ENCODE measurements around the gene BRCA2. TPM values are rescaled to one million over a fixed set of nuclear protein-coding genes. Genes with fewer than 3 reads are reported as not detected.
A peak's percentile ranks its signal among the peaks of the same experiment; 100 is the strongest.

BRCA2 gene
- 14.9 TPM for polyA plus RNA-seq (2013, experiment 1 of 4)
- 14.4 TPM for polyA plus RNA-seq (2013, experiment 2 of 4)
- 8.9 TPM for polyA plus RNA-seq (2013, experiment 3 of 4)
- polyA plus RNA-seq (2013, experiment 4 of 4) = 10.1 TPM

DNA sequence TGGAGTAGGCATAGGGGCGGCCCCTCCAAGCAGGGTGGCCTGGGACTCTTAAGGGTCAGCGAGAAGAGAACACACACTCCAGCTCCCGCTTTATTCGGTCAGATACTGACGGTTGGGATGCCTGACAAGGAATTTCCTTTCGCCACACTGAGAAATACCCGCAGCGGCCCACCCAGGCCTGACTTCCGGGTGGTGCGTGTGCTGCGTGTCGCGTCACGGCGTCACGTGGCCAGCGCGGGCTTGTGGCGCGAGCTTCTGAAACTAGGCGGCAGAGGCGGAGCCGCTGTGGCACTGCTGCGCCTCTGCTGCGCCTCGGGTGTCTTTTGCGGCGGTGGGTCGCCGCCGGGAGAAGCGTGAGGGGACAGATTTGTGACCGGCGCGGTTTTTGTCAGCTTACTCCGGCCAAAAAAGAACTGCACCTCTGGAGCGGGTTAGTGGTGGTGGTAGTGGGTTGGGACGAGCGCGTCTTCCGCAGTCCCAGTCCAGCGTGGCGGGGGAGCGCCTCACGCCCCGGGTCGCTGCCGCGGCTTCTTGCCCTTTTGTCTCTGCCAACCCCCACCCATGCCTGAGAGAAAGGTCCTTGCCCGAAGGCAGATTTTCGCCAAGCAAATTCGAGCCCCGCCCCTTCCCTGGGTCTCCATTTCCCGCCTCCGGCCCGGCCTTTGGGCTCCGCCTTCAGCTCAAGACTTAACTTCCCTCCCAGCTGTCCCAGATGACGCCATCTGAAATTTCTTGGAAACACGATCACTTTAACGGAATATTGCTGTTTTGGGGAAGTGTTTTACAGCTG, at the start of gene BRCA2, which contains the start of gene ZAR1L:
Gene BRCA2 (plus strand): TSS at position 271 of the 790 bp plus-strand sequence. CDS start 953 bp downstream, outside the sequence.
Gene ZAR1L (minus strand): TSS at position 126 of the 790 bp plus-strand sequence. CDS start 3,438 bp downstream, outside the sequence.
- Histone ChIP-seq H3K4me3 (ENCODE audit: insufficient read depth, low read depth, low read length) (peak within 1 kb of the TSS; percentile 84), H3K36me3 (ENCODE audit: control insufficient read depth, insufficient read depth, low read length) (peaks cover 7% of the 10 kb centered on the region), H3K9me3 (ENCODE audit: control insufficient read depth, low read length) (no peaks in the 10 kb centered on the region), H3K4me1 (ENCODE audit: control insufficient read depth, insufficient read depth, low read length) (no peaks in the 10 kb centered on the region), H3K27me3 (ENCODE audit: control insufficient read depth, insufficient read depth, low read length, poor library complexity, severe bottlenecking) (no peaks in the 10 kb centered on the region), H3K27ac (ENCODE audit: insufficient read depth, low read depth, low read length, poor library complexity, severe bottlenecking) (peak within 1 kb of the TSS; percentile 98)
- 1 to 2% methylated on average over 60 of the region's 60 CpGs for WGBS, 2 experiments

- Histone ChIP-seq H3K4me3 (ENCODE audit: insufficient read depth, low read depth, low read length) (no peak overlapping the region), H3K4me1 (ENCODE audit: control insufficient read depth, insufficient read depth, low read length) (no peaks in the 10 kb centered on the region), H3K27me3 (ENCODE audit: control insufficient read depth, insufficient read depth, low read length, poor library complexity, severe bottlenecking) (no peaks in the 10 kb centered on the region), H3K9me3 (ENCODE audit: control insufficient read depth, low read length) (no peaks in the 10 kb centered on the region), H3K27ac (ENCODE audit: insufficient read depth, low read depth, low read length, poor library complexity, severe bottlenecking) (no peak overlapping the region), H3K36me3 (ENCODE audit: control insufficient read depth, insufficient read depth, low read length) (no peaks in the 10 kb centered on the region)
- 89 to 92% methylated on average over 2 of the region's 2 CpGs for WGBS, 2 experiments
Measured at GRCh38 chr13:32265726-32266125, 49.6 kb upstream of the BRCA2 start.

- H3K4me3 ChIP-seq (ENCODE audit: insufficient read depth, low read depth, low read length) = no peak overlapping the region
- H3K27ac ChIP-seq (ENCODE audit: insufficient read depth, low read depth, low read length, poor library complexity, severe bottlenecking) = no peak overlapping the region
- H3K36me3 ChIP-seq (ENCODE audit: control insufficient read depth, insufficient read depth, low read length) = no peaks in the 10 kb centered on the region
- WGBS, 2 experiments = 100% methylated on average over 1 of the region's 1 CpG
- no peaks in the 10 kb centered on the region for H3K9me3 ChIP-seq (ENCODE audit: control insufficient read depth, low read length)
- H3K4me1 ChIP-seq (ENCODE audit: control insufficient read depth, insufficient read depth, low read length) = no peaks in the 10 kb centered on the region
- no peaks in the 10 kb centered on the region for H3K27me3 ChIP-seq (ENCODE audit: control insufficient read depth, insufficient read depth, low read length, poor library complexity, severe bottlenecking)
Measured at GRCh38 chr13:32266130-32266529, 49.2 kb upstream of the BRCA2 start.

DNA sequence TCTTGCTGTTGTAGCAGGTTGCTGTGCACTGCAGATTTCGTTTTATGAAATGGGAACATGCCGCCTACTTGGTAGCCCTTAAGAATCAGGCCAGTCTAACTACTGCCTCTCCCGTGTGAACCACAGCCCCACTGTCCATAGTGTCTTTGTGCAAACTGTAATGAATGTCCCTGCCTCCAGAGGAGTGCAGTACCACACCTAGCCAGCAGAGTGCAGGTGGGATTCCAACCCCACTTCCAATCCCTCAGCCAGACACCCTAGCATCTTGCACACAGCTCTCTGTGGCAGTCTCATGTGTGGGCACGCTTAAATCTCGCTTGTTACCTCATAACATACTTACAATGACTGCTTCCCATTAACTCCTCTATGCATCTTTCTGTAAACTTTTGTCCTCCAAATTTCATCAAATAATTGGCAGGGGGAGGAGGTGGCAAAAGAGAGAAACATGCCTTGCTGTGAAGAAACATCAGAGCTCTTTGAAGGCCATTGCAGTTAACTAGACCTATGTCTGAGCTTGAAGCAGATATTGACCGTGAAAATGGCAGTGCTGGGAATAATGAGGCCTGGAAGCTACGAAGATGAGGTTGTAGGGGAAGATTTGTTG, 47.4 kb upstream of the BRCA2 start:
- H3K27me3 ChIP-seq (ENCODE audit: control insufficient read depth, insufficient read depth, low read length, poor library complexity, severe bottlenecking) = no peaks in the 10 kb centered on the region
- 86% methylated on average over 6 to 7 of the region's 7 CpGs for WGBS, 2 experiments
- H3K27ac ChIP-seq (ENCODE audit: insufficient read depth, low read depth, low read length, poor library complexity, severe bottlenecking) = no peak overlapping the region
- no peak overlapping the region for H3K4me3 ChIP-seq (ENCODE audit: insufficient read depth, low read depth, low read length)
- H3K9me3 ChIP-seq (ENCODE audit: control insufficient read depth, low read length) = no peaks in the 10 kb centered on the region
- H3K4me1 ChIP-seq (ENCODE audit: control insufficient read depth, insufficient read depth, low read length) = no peaks in the 10 kb centered on the region
- H3K36me3 ChIP-seq (ENCODE audit: control insufficient read depth, insufficient read depth, low read length) = no peaks in the 10 kb centered on the region

DNA sequence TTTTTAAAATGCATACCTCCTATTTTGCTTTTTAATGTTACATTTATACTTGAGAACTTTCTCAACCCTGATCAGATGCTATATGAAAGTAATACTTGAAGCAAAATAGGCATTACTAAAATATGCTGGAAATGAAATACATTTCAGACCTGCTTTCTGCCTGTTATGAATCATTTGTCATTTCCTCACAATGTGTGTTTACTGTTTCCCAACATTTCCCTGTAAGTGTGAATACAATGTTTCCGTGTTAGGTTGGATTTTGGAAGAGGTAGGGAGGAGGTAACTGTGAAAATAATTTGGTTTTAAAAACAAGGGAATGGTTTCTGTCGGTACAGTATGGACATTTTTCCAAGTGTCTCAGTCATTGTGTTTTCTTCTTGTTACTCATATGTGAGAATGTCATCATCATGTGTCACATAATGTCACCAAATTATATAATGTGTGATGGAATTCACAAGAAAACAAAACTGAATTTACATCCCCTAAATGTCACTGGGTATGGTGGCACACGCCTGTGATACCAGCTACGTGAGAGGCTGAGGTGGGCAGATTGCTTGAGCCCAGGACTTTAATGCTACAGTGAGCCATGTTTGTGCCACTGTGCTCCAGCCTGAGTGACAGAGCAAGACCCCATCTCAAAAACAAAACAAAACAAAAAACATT, 43.2 kb upstream of the BRCA2 start:
- no peaks in the 10 kb centered on the region for H3K27me3 ChIP-seq (ENCODE audit: control insufficient read depth, insufficient read depth, low read length, poor library complexity, severe bottlenecking)
- H3K9me3 ChIP-seq (ENCODE audit: control insufficient read depth, low read length) = no peaks in the 10 kb centered on the region
- 90 to 98% methylated on average over 4 of the region's 4 CpGs for WGBS, 2 experiments
- H3K27ac ChIP-seq (ENCODE audit: insufficient read depth, low read depth, low read length, poor library complexity, severe bottlenecking) = no peak overlapping the region
- H3K36me3 ChIP-seq (ENCODE audit: control insufficient read depth, insufficient read depth, low read length) = peaks cover 3% of the 10 kb centered on the region
- no peaks in the 10 kb centered on the region for H3K4me1 ChIP-seq (ENCODE audit: control insufficient read depth, insufficient read depth, low read length)
- no peak overlapping the region for H3K4me3 ChIP-seq (ENCODE audit: insufficient read depth, low read depth, low read length)

DNA sequence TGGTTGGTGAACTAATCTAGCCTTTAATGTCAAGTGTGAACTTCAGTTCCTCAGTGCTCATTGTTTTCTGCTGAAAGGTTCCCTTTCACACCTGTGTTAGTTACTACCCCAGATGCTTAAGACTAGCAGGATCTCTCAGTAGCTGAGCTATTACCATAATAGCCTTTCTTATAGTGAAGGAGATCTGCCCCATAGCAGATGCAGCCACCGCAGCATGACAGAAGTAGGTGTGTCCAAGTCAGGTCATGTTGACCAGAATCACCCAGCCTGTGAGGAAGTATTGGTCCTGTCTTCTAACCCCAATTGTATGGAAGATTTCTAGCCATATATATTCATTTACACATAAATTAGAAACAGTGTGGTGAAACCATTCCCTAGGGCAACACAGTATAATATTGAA, 37.5 kb upstream of the BRCA2 start:
- no peak overlapping the region for H3K27ac ChIP-seq (ENCODE audit: insufficient read depth, low read depth, low read length, poor library complexity, severe bottlenecking)
- H3K4me3 ChIP-seq (ENCODE audit: insufficient read depth, low read depth, low read length) = no peak overlapping the region
- H3K36me3 ChIP-seq (ENCODE audit: control insufficient read depth, insufficient read depth, low read length) = peaks cover 3% of the 10 kb centered on the region
- H3K27me3 ChIP-seq (ENCODE audit: control insufficient read depth, insufficient read depth, low read length, poor library complexity, severe bottlenecking) = no peaks in the 10 kb centered on the region
- no peaks in the 10 kb centered on the region for H3K9me3 ChIP-seq (ENCODE audit: control insufficient read depth, low read length)
- H3K4me1 ChIP-seq (ENCODE audit: control insufficient read depth, insufficient read depth, low read length) = no peaks in the 10 kb centered on the region
- 50 to 58% methylated on average over 1 of the region's 1 CpG for WGBS, 2 experiments

DNA sequence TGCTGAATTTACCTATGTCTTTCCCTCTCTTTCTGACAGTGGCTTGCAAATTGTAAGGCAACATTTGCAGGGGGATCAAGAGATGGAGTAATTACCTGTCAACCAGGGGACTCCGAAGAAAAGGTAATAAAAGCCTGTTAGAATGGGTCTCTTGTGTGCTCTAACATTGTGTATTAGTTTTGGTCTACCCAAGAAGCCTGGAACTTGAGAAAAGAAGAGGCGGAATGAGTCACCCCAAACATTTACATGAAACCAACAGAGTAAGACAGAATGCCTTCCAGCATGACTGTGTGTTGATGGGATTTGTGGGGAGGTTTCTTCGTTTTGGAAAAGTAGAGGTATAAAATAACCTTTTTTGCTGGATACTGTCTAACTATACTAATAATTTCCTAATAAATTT, 36.9 kb upstream of the BRCA2 start:
- H3K4me3 ChIP-seq (ENCODE audit: insufficient read depth, low read depth, low read length) = no peak overlapping the region
- peaks cover 3% of the 10 kb centered on the region for H3K36me3 ChIP-seq (ENCODE audit: control insufficient read depth, insufficient read depth, low read length)
- 90 to 100% methylated on average over 1 of the region's 3 CpGs for WGBS, 2 experiments
- no peaks in the 10 kb centered on the region for H3K27me3 ChIP-seq (ENCODE audit: control insufficient read depth, insufficient read depth, low read length, poor library complexity, severe bottlenecking)
- no peak overlapping the region for H3K27ac ChIP-seq (ENCODE audit: insufficient read depth, low read depth, low read length, poor library complexity, severe bottlenecking)
- H3K9me3 ChIP-seq (ENCODE audit: control insufficient read depth, low read length) = no peaks in the 10 kb centered on the region
- H3K4me1 ChIP-seq (ENCODE audit: control insufficient read depth, insufficient read depth, low read length) = no peaks in the 10 kb centered on the region

GRCh38 chr13:32281096-32281495, 34.2 kb upstream of the BRCA2 start:
- Histone ChIP-seq H3K27me3 (ENCODE audit: control insufficient read depth, insufficient read depth, low read length, poor library complexity, severe bottlenecking) (no peaks in the 10 kb centered on the region), H3K4me1 (ENCODE audit: control insufficient read depth, insufficient read depth, low read length) (peaks cover 8% of the 10 kb centered on the region), H3K36me3 (ENCODE audit: control insufficient read depth, insufficient read depth, low read length) (peaks cover 1% of the 10 kb centered on the region), H3K9me3 (ENCODE audit: control insufficient read depth, low read length) (no peaks in the 10 kb centered on the region), H3K4me3 (ENCODE audit: insufficient read depth, low read depth, low read length) (no peak overlapping the region), H3K27ac (ENCODE audit: insufficient read depth, low read depth, low read length, poor library complexity, severe bottlenecking) (no peak overlapping the region)
- WGBS, 2 experiments = 89 to 100% methylated on average over 1 of the region's 1 CpG

- 86 to 100% methylated on average over 1 to 2 of the region's 2 CpGs for WGBS, 2 experiments
- no peaks in the 10 kb centered on the region for H3K36me3 ChIP-seq (ENCODE audit: control insufficient read depth, insufficient read depth, low read length)
- no peaks in the 10 kb centered on the region for H3K27me3 ChIP-seq (ENCODE audit: control insufficient read depth, insufficient read depth, low read length, poor library complexity, severe bottlenecking)
- H3K9me3 ChIP-seq (ENCODE audit: control insufficient read depth, low read length) = no peaks in the 10 kb centered on the region
- no peak overlapping the region for H3K27ac ChIP-seq (ENCODE audit: insufficient read depth, low read depth, low read length, poor library complexity, severe bottlenecking)
- peaks cover 8% of the 10 kb centered on the region for H3K4me1 ChIP-seq (ENCODE audit: control insufficient read depth, insufficient read depth, low read length)
- no peak overlapping the region for H3K4me3 ChIP-seq (ENCODE audit: insufficient read depth, low read depth, low read length)
Measured at GRCh38 chr13:32282096-32282711, 33.1 kb upstream of the BRCA2 start.

All from ectodermal cell (in vitro differentiated cells).